Heart right ventricle (tissue), 16 donors: ENCODE data around the gene UBE4A. TPM values are rescaled to one million over a fixed set of nuclear protein-coding genes. Genes with fewer than 3 reads are reported as not detected.

Experiments
- ATAC-seq, 8 donors: fragments of 200-7000 bp; cut with Tn5 transposase; one replicate each; pipeline ENCODE4 v1.9.1; 2020; ENCODE audit warnings: mild to moderate bottlenecking in 8 of 8, moderate library complexity in 8 of 8, moderate number of reproducible peaks in 1 of 8
- DNase-seq, 2 donors: peaks; one replicate each; pipeline ENCODE4 v3.0.0-alpha.2; 2020
- H3K27ac ChIP-seq, 10 donors: fragments of 200-600 bp; sonication (generic) in 2 of 10; one replicate each; pipeline versions ENCODE4 v1.5.0 to v1.8.0; 2020 to 2022; ENCODE audit warnings: mild to moderate bottlenecking in 3 of 10
- H3K27me3 ChIP-seq, 7 donors: fragments of 200-600 bp; one replicate each; pipeline ENCODE4 v1.8.0; 2021 to 2022; ENCODE audit warnings: mild to moderate bottlenecking in 2 of 7
- H3K36me3 ChIP-seq, 9 donors: fragments of 200-600 bp; sonication (generic) in 1 of 9; one replicate each; pipeline versions ENCODE4 v1.5.0 to v1.8.0; 2020 to 2022; ENCODE audit warnings: mild to moderate bottlenecking in 2 of 9
- H3K4me1 ChIP-seq, 9 donors: fragments of 200-600 bp; sonication (generic) in 1 of 9; one replicate each; pipeline versions ENCODE4 v1.5.0 to v1.8.0; 2020 to 2022; ENCODE audit warnings: mild to moderate bottlenecking in 4 of 9
- H3K4me3 ChIP-seq, 10 donors: fragments of 200-600 bp; sonication (generic) in 2 of 10; one replicate each; pipeline versions ENCODE4 v1.5.0 to v1.8.0; 2020 to 2022; ENCODE audit warnings: mild to moderate bottlenecking in 7 of 10, moderate library complexity in 2 of 10
- H3K9me3 ChIP-seq, 11 donors: fragments of 200-600 bp in 10 of 11; sonication (generic) in 2 of 11; one replicate each; pipeline versions ENCODE4 v1.5.0 to v1.8.0; 2013 to 2022; ENCODE audit warnings: mild to moderate bottlenecking in 2 of 11, control low read depth in 1 of 11, moderate library complexity in 1 of 11
- CTCF ChIP-seq, 9 donors: fragments of 200-600 bp; sonication (generic) in 2 of 9; IDR thresholded peaks; one replicate each; pipeline versions ENCODE4 v1.5.0 to v1.8.0; 2021 to 2022; ENCODE audit warnings: antibody characterized with exemption in 9 of 9, mild to moderate bottlenecking in 5 of 9, moderate library complexity in 1 of 9
- WGBS, 2 donors: extraction: QIAGEN DNeasy Blood & Tissue Kit; methylation state at CpG; one replicate each; pipeline ENCODE4 v1.1.7; 2013; ENCODE audit warnings: inconsistent platforms in 1 of 2; 5-methylcytosine and 5-hydroxymethylcytosine counted together
- intact Hi-C, 10 donors: fragments of 100-400 bp; cut with DNase I; formaldehyde crosslinking; loops; one replicate each; pipeline versions ENCODE4 v1.11.1 to v1.14.2; 2022
- polyA plus RNA-seq, 2 donors: library from polyadenylated mRNA; stranded (reverse); fragments of 200-250 nt; gene quantifications; one replicate each; pipeline ENCODE4 v1.2.3, GENCODE V29; 2013
- total RNA-seq, 10 donors: library from RNA; stranded (reverse); fragmentation: NEBNext Ultra II Directional in 3 of 10; extraction: Animal tissue kit (Norgen Biotek cat#: 25700) in 3 of 10; gene quantifications; one replicate each; pipeline versions ENCODE4 v1.2.1 to v1.2.4, GENCODE V29; 2021 to 2023
- donor health status: Arrhythmogenic right ventricular cardiomyopathy.
- donor health status: ischemic (EF 13 %, LVEDD 7.1; RV severe dilation, severe dysfunction).
- donor health status: healthy with polysubstance abuse.
- donor health status: DM: no; HTN: yes; CAD: no.
- donor health status: DM: no; HTN: no; CAD: no.
- donor health status: ischemic (EF 25% LVEDD 6.9; RV normal size, moderate dysfunction).
- donor health status: ischemic (EF 25% LVEDD 5.7; RV mildly dilated, moderate dysfunction).
- donor health status: healthy.
- donor health status: DM: yes; HTN: yes; CAD: no.
- donor health status: Ischemic cardiomyopathy.
- donor health status: ischemic (EF 35%, LVEDD 5.7; RV mildly dilated, moderate dysfunction).
- donor health status: nonischemic (EF 11% LVEDD 7.7; RV severe dilation, severe dysfunction).
- donor health status: DM: yes; HTN: yes; CAD: no.
- donor health status: PGD.
- donor health status: ischemic (EF 29% LVEDD 5.4; RV normal size, mild dysfunction).
- donor health status: nonischemic (EF 23%, LVEDD 6.1; RV moderate dilation, normal function).

Gene UBE4A
- total and polyA plus RNA-seq, 12 donors: 12.7 to 46.4 (median 41.3) TPM

- intact Hi-C loops: no loop called here
- no peak for DNase-seq
- WGBS, 2 donors: 50 to 53% methylated on average over 7 of the region's 7 CpGs
- peaks cover 0 to 16% (median 4%) of the 10 kb centered on the region in 7 donors for H3K27me3 ChIP-seq
- TF ChIP-seq CTCF (IDR thresholded peaks at IDR 0.05): no peak
- peak overlapping the region in 1 of 10 donors; percentile 83 for H3K27ac ChIP-seq
- peak overlapping the region in 1 of 10 donors; percentile 50 for H3K4me3 ChIP-seq
- H3K9me3 ChIP-seq: no peaks in the 10 kb centered on the region
- peak in 7 of 8 donors; percentile 49 to 67 (median 65) for ATAC-seq
- H3K36me3 ChIP-seq: no peaks in the 10 kb centered on the region
- H3K4me1 ChIP-seq: no peaks in the 10 kb centered on the region
Measured at GRCh38 chr11:118338637-118339061, 20.8 kb upstream of the UBE4A start.

- peak overlapping the region in 1 of 10 donors; percentile 83 for H3K27ac ChIP-seq
- no peak for DNase-seq
- 76 to 81% methylated on average over 5 of the region's 5 CpGs for WGBS, 2 donors
- H3K27me3 ChIP-seq: peaks cover 0 to 16% (median 4%) of the 10 kb centered on the region in 7 donors
- H3K9me3 ChIP-seq: no peaks in the 10 kb centered on the region
- TF ChIP-seq CTCF (IDR thresholded peaks at IDR 0.05): no peak
- no peaks in the 10 kb centered on the region for H3K36me3 ChIP-seq
- H3K4me3 ChIP-seq: peak overlapping the region in 1 of 10 donors; percentile 50
- intact Hi-C loops: no loop called here
- no peaks in the 10 kb centered on the region for H3K4me1 ChIP-seq
- no peak for ATAC-seq
Measured at GRCh38 chr11:118339281-118339961, 20.0 kb upstream of the UBE4A start.

GRCh38 chr11:118340449-118340848 lies 19.0 kb upstream of the UBE4A start:
- intact Hi-C loops: no loop called here
- ATAC-seq: no peak
- Histone ChIP-seq H3K36me3 (no peaks in the 10 kb centered on the region), H3K27ac (peak overlapping the region in 1 of 10 donors; percentile 83), H3K9me3 (no peaks in the 10 kb centered on the region), H3K27me3 (peaks cover 0 to 26% (median 4%) of the 10 kb centered on the region in 7 donors), H3K4me1 (no peaks in the 10 kb centered on the region), H3K4me3 (peak overlapping the region in 1 of 10 donors; percentile 50)
- 87 to 89% methylated on average over 3 of the region's 3 CpGs for WGBS, 2 donors
- TF ChIP-seq CTCF (IDR thresholded peaks at IDR 0.05): no peak
- no peak for DNase-seq

- Histone ChIP-seq H3K27ac (peak overlapping the region in 1 of 10 donors; percentile 83), H3K4me3 (peak overlapping the region in 1 of 10 donors; percentile 50), H3K9me3 (no peaks in the 10 kb centered on the region), H3K27me3 (peaks cover 0 to 32% (median 4%) of the 10 kb centered on the region in 7 donors), H3K4me1 (no peaks in the 10 kb centered on the region), H3K36me3 (no peaks in the 10 kb centered on the region)
- ATAC-seq: no peak
- 91 to 92% methylated on average over 3 of the region's 3 CpGs for WGBS, 2 donors
- no peak for DNase-seq
- no peak for TF ChIP-seq CTCF (IDR thresholded peaks at IDR 0.05)
- intact Hi-C loops: no loop called here
Measured at GRCh38 chr11:118341261-118341660, 18.1 kb upstream of the UBE4A start.
